ENCODE results near the gene ARL6IP5. TPM values are rescaled to one million over a fixed set of nuclear protein-coding genes. Genes with fewer than 3 reads are reported as not detected.

The ARL6IP5 gene
- total and polyA plus RNA-seq, 9 of the 15 experiments (the other 6 are each of a cell fraction or from before 2014, with no cell fraction given): 10.3 to 54.0 (median 12.7) TPM

- TF ChIP-seq RNF219 (CRISPR knock-in tag; IDR thresholded peaks at IDR 0.05) (no peak), FIP1L1 (IDR thresholded peaks at IDR 0.05; ENCODE audit: low read depth, low read length, poor library complexity, severe bottlenecking) (no peak), ZNF263 (CRISPR knock-in tag; IDR thresholded peaks at IDR 0.05; ENCODE audit: borderline replicate concordance) (no peak), CCAR2 (IDR thresholded peaks at IDR 0.05; ENCODE audit: low read depth, low read length) (no peak), SRSF9 (IDR thresholded peaks at IDR 0.05; ENCODE audit: borderline replicate concordance, low read depth, low read length) (no peak), BCL6 (CRISPR knock-in tag; IDR thresholded peaks at IDR 0.05) (no peak), RUNX1 (IDR thresholded peaks at IDR 0.05; ENCODE audit: low read depth) (no peak), CBX2 (IDR thresholded peaks at IDR 0.05; ENCODE audit: insufficient read depth, low read length, poor library complexity, severe bottlenecking) (no peak), TRIM28 (IDR thresholded peaks at IDR 0.05) (no peak), ARNT (IDR thresholded peaks at IDR 0.05) (no peak), POLR3G (IDR thresholded peaks at IDR 0.05; ENCODE audit: extremely low read depth, insufficient read length, insufficient replicate concordance) (no peak), TBL1XR1 (IDR thresholded peaks at IDR 0.05; ENCODE audit: low read length in 2 of 2) (no peak), ZNF316 (IDR thresholded peaks at IDR 0.05) (no peak), ELF4 (CRISPR knock-in tag; IDR thresholded peaks at IDR 0.05) (no peak)
- TF ChIP-seq, protein P1, sequence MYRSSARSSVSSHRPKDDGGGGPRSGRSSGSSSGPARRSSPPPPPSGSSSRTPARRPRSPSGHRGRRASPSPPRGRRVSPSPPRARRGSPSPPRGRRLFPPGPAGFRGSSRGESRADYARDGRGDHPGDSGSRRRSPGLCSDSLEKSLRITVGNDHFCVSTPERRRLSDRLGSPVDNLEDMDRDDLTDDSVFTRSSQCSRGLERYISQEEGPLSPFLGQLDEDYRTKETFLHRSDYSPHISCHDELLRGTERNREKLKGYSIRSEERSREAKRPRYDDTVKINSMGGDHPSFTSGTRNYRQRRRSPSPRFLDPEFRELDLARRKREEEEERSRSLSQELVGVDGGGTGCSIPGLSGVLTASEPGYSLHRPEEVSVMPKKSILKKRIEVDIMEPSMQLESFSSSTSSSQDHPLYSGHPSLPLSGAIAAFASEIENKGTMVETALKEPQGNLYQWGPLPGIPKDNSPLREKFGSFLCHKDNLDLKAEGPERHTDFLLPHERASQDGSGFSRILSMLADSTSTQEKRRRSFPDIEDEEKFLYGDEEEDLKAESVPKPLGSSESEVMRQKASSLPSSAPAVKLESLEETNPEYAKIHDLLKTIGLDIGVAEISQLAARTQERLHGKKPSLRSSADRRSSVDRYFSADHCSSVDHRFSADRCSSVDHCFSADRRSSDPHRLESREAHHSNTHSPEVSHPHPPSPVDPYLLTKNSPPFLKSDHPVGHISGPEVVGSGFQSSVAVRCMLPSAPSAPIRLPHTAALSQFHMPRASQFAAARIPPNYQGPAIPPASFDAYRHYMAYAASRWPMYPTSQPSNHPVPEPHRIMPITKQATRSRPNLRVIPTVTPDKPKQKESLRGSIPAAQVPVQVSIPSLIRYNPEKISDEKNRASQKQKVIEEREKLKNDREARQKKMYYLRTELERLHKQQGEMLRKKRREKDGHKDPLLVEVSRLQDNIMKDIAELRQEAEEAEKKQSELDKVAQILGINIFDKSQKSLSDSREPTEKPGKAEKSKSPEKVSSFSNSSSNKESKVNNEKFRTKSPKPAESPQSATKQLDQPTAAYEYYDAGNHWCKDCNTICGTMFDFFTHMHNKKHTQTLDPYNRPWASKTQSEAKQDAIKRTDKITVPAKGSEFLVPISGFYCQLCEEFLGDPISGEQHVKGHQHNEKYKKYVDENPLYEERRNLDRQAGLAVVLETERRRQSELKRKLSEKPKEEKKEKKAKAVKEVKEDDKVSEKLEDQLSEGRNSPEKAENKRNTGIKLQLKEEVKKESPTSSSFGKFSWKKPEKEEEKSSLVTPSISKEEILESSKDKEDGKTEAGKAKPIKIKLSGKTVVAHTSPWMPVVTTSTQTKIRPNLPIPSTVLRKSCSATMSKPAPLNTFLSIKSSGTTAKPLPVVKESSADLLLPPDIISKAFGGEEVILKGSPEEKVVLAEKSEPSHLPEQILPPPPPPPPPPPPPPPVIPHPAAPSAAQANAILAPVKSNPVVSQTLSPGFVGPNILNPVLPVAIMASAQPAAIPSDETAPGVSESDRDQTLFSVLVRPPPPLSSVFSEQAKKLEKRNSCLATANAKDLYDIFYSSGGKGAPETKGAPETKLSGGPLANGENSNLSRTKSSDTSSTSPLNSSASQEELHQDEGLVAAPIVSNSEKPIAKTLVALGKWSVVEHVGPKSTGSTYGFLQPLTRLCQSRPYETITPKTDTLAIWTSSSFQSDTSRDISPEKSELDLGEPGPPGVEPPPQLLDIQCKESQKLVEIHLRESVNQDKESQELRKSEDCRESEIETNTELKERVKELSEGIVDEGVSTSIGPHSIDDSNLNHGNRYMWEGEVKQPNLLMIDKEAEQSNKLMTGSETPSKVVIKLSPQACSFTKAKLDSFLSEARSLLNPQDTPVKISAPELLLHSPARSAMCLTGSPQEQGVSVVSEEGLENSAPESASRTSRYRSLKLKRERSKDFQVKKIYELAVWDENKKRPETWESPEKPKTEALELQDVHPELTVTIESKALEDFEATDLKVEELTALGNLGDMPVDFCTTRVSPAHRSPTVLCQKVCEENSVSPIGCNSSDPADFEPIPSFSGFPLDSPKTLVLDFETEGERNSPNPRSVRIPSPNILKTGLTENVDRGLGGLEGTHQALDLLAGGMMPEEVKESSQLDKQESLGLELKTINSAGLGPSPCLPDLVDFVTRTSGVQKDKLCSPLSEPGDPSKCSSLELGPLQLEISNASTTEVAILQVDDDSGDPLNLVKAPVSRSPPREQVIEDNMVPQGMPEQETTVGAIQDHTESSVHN (IDR thresholded peaks at IDR 0.05; ENCODE audit: borderline replicate concordance in 1 of 2, low read depth in 1 of 2): no peak; a peak in 1 of 4 replicates
- TF ChIP-seq, protein P2, sequence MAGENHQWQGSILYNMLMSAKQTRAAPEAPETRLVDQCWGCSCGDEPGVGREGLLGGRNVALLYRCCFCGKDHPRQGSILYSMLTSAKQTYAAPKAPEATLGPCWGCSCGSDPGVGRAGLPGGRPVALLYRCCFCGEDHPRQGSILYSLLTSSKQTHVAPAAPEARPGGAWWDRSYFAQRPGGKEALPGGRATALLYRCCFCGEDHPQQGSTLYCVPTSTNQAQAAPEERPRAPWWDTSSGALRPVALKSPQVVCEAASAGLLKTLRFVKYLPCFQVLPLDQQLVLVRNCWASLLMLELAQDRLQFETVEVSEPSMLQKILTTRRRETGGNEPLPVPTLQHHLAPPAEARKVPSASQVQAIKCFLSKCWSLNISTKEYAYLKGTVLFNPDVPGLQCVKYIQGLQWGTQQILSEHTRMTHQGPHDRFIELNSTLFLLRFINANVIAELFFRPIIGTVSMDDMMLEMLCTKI (IDR thresholded peaks at IDR 0.05; ENCODE audit: partially characterized antibody): no peak
These were observed at the start of gene ARL6IP5 (continued) for GRCh38 chr3:69084326-69085167.

Measured in K562 (cell line).